Measurements from ENCODE around the gene KAZN. TPM values are rescaled to one million over a fixed set of nuclear protein-coding genes. Genes with fewer than 3 reads are reported as not detected.

Gene KAZN
- total RNA-seq, 2 donors from 2014 or later: 9.8 to 12.2 TPM

GRCh38 chr1:14606632-14607031 lies 8.1 kb downstream of the KAZN start:
- TF ChIP-seq CTCF (IDR thresholded peaks at IDR 0.05): no peak
- no peak overlapping the region for H3K27ac ChIP-seq
- no peaks in the 10 kb centered on the region for H3K4me1 ChIP-seq
- no peak overlapping the region for H3K9ac ChIP-seq (ENCODE audit: low read depth in 2 of 2, low read length in 2 of 2)
- H3K4me3 ChIP-seq: no peak overlapping the region
- intact Hi-C loops (cut with DNase I): no loop called here
- no peaks in the 10 kb centered on the region for H3K9me3 ChIP-seq
- no peaks in the 10 kb centered on the region for H3K36me3 ChIP-seq
- no peak for DNase-seq
- H3K27me3 ChIP-seq: no peaks in the 10 kb centered on the region

GRCh38 chr1:14607295-14607694 lies 8.8 kb downstream of the KAZN start:
- Histone ChIP-seq H3K9me3 (no peaks in the 10 kb centered on the region), H3K4me1 (no peaks in the 10 kb centered on the region), H3K4me3 (no peak overlapping the region), H3K27ac (no peak overlapping the region), H3K9ac (ENCODE audit: low read depth in 2 of 2, low read length in 2 of 2) (no peak overlapping the region), H3K27me3 (no peaks in the 10 kb centered on the region), H3K36me3 (no peaks in the 10 kb centered on the region)
- DNase-seq: no peak
- TF ChIP-seq CTCF (IDR thresholded peaks at IDR 0.05): no peak
- intact Hi-C loops (cut with DNase I): no loop called here

DNA sequence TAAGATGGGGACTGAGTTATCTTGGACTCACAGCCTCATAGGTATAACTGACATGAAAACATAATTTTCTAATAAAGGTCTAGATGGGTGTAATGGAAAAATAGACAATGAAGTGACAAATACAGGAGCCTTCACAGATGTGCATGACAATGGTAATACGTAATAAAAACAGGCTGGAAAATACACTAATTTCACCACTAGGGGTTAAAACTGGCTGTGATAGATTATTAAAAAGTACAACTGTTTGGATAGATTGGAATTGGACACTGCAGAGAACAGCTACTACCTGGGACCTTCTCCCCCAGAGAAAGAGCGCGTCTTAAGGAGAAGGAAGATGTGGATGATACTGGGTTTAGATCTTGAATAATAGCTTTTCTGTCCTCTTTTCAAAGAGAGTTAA lies 9.8 kb downstream of the KAZN start:
- Histone ChIP-seq H3K27me3 (no peaks in the 10 kb centered on the region), H3K27ac (no peak overlapping the region), H3K4me1 (no peaks in the 10 kb centered on the region), H3K9ac (ENCODE audit: low read depth in 2 of 2, low read length in 2 of 2) (no peak overlapping the region), H3K4me3 (no peak overlapping the region), H3K9me3 (no peaks in the 10 kb centered on the region), H3K36me3 (no peaks in the 10 kb centered on the region)
- DNase-seq: no peak
- no peak for TF ChIP-seq CTCF (IDR thresholded peaks at IDR 0.05)
- intact Hi-C loops (cut with DNase I): no loop called here

GRCh38 chr1:14610761-14611160 lies 12.3 kb downstream of the KAZN start:
- no peak for TF ChIP-seq CTCF (IDR thresholded peaks at IDR 0.05)
- Histone ChIP-seq H3K4me1 (no peaks in the 10 kb centered on the region), H3K27me3 (no peaks in the 10 kb centered on the region), H3K9ac (ENCODE audit: low read depth in 2 of 2, low read length in 2 of 2) (no peak overlapping the region), H3K9me3 (no peaks in the 10 kb centered on the region), H3K36me3 (no peaks in the 10 kb centered on the region), H3K27ac (no peak overlapping the region), H3K4me3 (no peak overlapping the region)
- intact Hi-C loops (cut with DNase I): no loop called here
- DNase-seq: no peak

DNA sequence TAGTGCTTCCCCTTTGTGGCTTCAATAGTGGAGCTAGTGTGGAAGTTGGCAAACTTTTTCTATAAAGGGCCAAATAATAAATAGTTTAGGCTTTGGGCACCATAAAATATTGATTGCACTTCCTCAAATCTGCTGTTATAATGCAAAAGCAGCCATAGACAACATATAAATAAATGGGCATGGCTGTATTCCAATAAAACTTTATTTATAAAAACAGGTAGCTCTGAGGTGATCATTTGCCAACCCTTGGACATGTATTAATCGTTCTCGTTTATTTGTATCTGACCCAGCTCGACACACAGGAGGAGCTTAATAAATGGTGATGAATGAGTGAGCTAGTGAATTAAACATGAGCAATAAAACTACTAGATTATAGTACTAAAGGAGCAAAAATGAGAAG lies 13.3 kb downstream of the KAZN start:
- Histone ChIP-seq H3K9ac (ENCODE audit: low read depth in 2 of 2, low read length in 2 of 2) (no peak overlapping the region), H3K4me3 (no peak overlapping the region), H3K4me1 (no peaks in the 10 kb centered on the region)

More for the DNA sequence above, 13.3 kb downstream of the KAZN start:
- no peaks in the 10 kb centered on the region for H3K9me3 ChIP-seq
- no peak for TF ChIP-seq CTCF (IDR thresholded peaks at IDR 0.05)
- no peaks in the 10 kb centered on the region for H3K36me3 ChIP-seq
- DNase-seq: no peak
- H3K27ac ChIP-seq: no peak overlapping the region
- H3K27me3 ChIP-seq: no peaks in the 10 kb centered on the region
- intact Hi-C loops (cut with DNase I): no loop called here

All from colonic mucosa (tissue), 4 donors.